HFF-Myc (cell line): Measurements from ENCODE around the gene LSM8.

ENCODE experiments used
- DNase-seq: peaks from one replicate; pipeline ENCODE4 v3.0.0-alpha.2; 2011; ENCODE audit warnings: low read depth; ENCODE audit errors: extremely low read depth
- H3K4me3 ChIP-seq: replicated peaks from 2 replicates; pipeline ENCODE4 v1.5.1; 2011; ENCODE audit warnings: low read depth, mild to moderate bottlenecking, control low read depth, low read length
- TF ChIP-seq, protein P1 (sequence below): IDR thresholded peaks from 2 replicates; pipeline ENCODE4 v1.5.1; 2012; ENCODE audit warnings: mild to moderate bottlenecking, low read depth, low read length, control low read depth; ENCODE audit errors: missing control alignments

LSM8 gene

DNA sequence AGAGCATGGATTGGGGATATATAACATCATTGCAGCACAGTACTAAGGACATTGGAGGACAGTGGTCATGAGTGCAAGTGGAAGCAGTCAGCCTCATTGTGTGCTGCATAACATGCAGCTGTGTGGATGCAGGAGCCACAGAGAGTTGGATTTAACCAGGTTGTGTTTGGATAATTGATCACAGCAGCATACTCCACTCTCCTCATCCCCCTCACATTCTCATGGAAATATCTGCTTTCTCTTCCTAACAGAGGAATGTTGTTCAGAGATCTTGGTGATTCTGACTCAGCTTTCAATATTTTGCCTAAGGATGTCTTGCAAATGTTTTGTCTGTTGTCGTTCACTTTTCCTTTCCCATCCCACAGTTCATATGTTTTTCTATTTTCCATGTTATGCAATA is 31.8 kb upstream of the LSM8 start:
- TF ChIP-seq, protein P1, sequence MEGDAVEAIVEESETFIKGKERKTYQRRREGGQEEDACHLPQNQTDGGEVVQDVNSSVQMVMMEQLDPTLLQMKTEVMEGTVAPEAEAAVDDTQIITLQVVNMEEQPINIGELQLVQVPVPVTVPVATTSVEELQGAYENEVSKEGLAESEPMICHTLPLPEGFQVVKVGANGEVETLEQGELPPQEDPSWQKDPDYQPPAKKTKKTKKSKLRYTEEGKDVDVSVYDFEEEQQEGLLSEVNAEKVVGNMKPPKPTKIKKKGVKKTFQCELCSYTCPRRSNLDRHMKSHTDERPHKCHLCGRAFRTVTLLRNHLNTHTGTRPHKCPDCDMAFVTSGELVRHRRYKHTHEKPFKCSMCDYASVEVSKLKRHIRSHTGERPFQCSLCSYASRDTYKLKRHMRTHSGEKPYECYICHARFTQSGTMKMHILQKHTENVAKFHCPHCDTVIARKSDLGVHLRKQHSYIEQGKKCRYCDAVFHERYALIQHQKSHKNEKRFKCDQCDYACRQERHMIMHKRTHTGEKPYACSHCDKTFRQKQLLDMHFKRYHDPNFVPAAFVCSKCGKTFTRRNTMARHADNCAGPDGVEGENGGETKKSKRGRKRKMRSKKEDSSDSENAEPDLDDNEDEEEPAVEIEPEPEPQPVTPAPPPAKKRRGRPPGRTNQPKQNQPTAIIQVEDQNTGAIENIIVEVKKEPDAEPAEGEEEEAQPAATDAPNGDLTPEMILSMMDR, result no peak
- no peak for DNase-seq
- no peak overlapping the region for H3K4me3 ChIP-seq

DNA sequence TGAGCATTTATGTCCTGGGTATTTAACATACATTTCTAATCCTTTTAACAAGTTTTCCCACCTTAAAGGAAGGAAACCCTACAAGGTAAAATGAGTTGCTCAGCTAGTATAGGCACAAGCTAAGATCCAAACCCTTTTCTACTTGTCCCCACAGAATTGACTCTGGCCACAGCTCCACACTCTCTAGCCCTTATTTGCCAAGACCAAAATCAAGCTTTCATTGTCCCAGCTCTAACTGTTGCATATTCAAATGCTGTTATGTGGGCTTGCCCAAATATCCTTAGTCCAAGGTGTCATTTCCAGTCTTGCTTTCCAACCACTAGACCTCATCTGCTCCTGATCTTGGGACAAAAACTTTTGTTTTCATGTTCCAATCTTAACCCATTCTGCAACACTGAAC is 31.3 kb upstream of the LSM8 start:
- DNase-seq, result no peak
- no peak overlapping the region for H3K4me3 ChIP-seq
- TF ChIP-seq, protein P1, result no peak

DNA sequence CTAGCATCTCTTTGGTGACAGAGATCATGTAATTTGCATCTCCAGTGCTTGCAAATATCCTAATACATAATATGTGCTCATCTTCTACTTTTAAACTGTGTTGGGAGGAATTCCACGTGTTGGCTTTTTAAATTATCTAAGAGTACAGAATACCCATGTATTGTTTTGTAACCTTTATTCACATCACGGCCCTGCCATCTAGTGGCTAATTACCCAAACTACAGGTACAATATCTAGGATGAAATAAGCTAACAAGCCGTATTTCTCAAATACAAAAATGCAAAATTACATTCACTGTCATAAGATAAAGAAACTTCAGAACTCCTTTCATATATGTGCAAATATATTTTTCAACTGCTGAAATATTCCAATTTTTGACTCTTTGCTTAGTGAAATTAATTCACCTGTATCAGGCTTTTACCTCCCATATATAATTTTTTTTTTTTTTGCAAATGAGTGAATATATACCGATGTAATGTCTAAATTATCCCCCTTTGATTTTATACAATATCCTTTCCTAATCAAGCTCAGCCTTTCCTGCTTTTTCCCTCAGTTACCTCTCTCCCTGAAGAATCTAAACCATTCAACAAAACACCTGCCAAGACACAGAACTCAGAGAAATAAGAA is 30.3 kb upstream of the LSM8 start:
- no peak for DNase-seq
- TF ChIP-seq, protein P1, result peak; percentile 38
- H3K4me3 ChIP-seq, result no peak overlapping the region

DNA sequence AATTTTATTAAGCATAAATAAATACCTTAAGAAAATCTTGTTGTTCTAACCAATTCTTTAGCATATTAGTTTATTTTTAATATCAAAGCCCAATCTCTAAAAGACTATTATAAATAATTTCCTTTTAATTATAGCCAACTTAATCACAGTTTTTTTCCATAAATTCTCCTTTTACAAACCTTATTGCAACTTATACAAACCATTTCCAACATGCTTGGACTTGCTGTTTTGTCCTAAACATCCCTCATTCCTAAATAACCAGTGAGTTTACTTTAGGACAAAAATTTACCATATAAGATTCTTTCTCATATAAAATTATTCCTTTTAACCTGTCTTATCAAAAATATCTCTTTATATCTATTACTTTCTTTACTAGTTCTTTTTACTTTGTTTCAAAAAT is 25.2 kb upstream of the LSM8 start:
- no peak overlapping the region for H3K4me3 ChIP-seq
- DNase-seq, result no peak
- TF ChIP-seq, protein P1, result no peak

DNA sequence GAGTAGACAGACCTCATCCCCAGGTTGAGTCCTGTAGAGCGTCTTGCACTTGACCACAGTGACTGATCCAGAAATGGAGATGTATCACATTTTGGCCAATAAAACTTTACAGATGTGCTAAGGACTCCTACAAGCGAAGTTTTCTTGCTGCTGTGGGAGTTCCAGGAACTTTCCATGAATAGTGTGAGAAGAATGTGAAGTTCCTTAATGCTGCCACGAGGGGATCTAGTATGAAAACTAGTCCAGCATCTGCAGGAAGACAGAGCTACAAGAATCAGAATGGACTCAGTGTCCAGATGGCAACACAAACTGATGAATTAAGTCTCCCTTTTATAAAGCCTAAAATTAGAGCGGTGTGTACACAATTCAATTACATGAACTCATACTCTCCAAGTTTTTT is 14.8 kb upstream of the LSM8 start:
- TF ChIP-seq, protein P1, result peak; percentile 5
- H3K4me3 ChIP-seq, result no peak overlapping the region
- DNase-seq, result no peak

DNA sequence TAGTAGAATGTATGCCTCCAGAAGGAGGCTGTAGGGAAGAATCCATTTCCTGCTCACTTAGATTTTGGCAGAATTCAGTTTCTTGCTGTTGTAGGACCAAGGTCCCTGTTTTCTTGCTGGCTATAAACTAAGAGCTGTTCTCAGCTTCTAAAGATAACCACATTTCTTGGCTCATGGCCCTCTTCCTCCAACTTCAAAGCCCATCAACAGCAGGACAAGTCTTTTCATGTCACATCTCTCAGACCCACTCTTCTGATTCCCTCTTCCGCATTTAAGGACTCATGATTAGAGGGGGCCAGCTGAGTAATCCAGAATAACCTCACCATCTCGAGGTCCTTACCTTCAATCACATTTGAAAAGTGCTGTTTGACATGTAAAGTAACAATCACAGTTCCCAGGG is 8.2 kb upstream of the LSM8 start:
- TF ChIP-seq, protein P1, result no peak
- no peak overlapping the region for H3K4me3 ChIP-seq
- no peak for DNase-seq

DNA sequence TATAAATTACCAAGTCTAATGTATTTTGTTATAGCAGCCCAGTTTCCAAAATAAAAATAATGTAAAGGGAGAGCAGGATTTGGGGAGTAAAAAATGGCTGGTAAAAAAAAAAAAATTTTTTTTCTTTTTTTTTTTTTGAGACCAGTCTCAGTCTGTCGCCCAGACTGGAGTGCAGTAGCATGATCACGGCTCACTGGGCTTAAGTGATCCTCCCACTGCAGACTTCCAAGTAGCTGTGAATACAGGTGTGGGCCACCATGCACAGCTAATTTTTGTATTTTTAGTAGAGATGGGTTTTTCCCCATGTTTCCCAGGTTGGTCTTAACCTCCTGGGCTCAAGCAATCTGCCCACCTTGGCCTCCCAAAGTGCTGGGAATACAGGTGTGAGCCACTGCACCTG is 4.8 kb upstream of the LSM8 start:
- TF ChIP-seq, protein P1, result no peak
- no peak overlapping the region for H3K4me3 ChIP-seq
- no peak for DNase-seq
